KOPT-K1 (cell line): Measurements from ENCODE around the gene AGAP3.

Experiments used
- H3K27ac ChIP-seq: fragments of 200-600 bp; sonication (generic); 2 replicates; pipeline ENCODE4 v1.5.1; 2016; ENCODE audit warnings: antibody characterized with exemption, mild to moderate bottlenecking, low read depth, low read length; ENCODE audit not compliant: poor library complexity, severe bottlenecking
- H3K36me3 ChIP-seq: fragments of 200-600 bp; sonication (generic); 2 replicates; pipeline ENCODE4 v1.5.1; 2017; ENCODE audit warnings: antibody characterized with exemption, mild to moderate bottlenecking, low read length, moderate library complexity; ENCODE audit not compliant: insufficient read depth
- H3K9me3 ChIP-seq: fragments of 200-600 bp; sonication (generic); 2 replicates; pipeline ENCODE4 v1.5.1; 2017; ENCODE audit warnings: antibody characterized with exemption, low read length, mild to moderate bottlenecking; ENCODE audit not compliant: insufficient read depth, poor library complexity, severe bottlenecking

Gene AGAP3

DNA sequence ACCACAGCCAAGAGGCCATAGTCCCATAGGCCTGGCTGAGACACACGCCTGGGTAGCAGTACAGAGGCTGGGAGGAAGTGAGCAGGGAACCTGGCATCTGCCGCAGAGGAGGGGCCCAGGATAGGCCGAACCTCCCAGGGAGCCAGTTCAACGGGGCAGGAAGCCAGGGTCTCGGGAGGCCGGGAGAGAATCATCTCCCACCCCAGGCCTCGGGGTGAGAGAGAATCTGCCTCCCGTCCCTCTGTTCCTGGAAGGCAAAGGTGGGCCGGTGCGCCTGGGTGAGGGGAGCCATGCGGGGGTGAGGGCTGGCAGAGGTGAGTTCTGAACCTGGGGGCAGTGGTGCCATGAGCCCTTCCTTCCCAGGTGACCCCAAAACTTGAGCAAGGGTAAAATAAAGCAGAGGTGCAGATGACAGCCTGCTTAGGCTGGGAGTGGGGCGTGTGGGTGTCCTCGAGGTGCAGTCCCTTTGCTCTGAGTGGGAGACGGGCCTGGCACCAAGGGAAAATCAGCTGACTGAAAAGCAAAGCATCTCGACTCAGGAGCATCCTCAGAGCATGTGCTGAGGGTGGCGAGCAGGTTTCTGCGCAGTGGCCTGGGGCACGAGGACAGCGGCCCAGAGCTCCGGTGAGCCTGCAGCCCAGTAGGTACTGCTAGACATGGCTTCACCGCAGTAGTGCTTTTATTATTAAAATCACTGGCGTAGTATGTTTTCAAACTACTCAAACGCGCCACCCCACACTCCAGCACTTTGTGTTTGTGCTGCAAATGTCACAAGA, 15.5 kb downstream of the AGAP3 start:
- Histone ChIP-seq H3K27ac (no peak overlapping the region), H3K9me3 (no peaks in the 10 kb centered on the region), H3K36me3 (no peaks in the 10 kb centered on the region)

GRCh38 chr7:151102991-151103390, 16.7 kb downstream of the AGAP3 start:
- H3K27ac ChIP-seq = no peak overlapping the region
- H3K36me3 ChIP-seq = no peaks in the 10 kb centered on the region
- H3K9me3 ChIP-seq = no peaks in the 10 kb centered on the region

DNA sequence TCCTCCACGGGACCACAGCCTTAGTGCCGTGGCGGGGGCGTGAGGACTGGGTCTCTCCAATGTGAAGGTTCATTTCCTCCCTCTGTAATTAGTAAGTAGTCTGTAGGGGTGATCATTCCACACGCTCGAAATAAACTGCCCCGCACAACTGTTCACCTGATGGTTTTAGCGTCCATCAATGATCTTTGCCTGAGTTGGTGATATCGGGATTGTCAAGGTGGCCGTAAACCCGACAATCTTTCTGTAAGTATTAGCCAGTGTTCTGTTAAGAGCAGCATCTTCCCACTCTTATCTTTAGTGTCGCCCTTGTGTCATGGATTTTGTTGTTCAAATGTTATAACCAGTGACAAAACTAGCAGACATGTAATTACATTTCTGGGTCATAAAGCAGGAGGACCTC, 17.7 kb downstream of the AGAP3 start:
- no peaks in the 10 kb centered on the region for H3K9me3 ChIP-seq
- H3K27ac ChIP-seq = no peak overlapping the region
- no peaks in the 10 kb centered on the region for H3K36me3 ChIP-seq

DNA sequence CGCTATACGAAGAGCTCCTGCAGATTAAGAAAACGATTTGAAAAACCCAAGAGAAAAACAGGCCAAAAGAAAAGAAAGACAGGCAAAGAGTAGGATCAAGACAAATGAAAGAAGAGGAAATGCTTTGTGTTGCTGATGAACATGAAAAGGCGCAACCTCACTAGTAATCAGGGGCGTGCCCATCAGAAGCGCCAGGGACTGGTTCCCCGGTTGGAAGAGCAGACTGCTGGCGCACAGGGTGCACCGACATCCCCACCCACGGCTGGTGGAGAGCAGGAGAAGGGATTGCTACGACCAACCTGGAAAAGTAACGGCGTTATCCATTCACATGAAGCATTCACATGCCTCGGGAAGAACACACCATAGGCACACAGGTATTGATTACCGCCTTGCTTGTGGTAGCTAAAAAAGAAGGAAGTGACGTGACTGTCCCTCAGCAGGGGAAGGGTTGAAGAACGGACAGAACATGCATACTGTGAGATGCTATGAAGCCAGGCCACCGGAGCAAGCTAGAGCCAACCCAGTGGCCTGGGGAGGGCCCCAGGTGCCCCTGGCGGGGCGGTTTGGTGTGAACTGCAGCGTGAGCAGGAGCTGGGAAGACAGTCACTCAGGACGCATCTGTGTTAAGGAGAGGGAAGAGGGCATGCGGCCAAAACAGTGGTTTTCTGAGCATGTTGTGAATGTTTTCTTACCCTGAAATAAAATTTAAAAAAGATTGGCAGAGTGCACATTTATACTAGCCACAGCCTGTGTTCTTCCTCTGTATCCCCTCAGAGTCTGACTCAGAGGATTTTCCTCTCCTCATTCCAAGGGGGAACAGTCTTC, 18.3 kb downstream of the AGAP3 start:
- H3K9me3 ChIP-seq = no peaks in the 10 kb centered on the region
- H3K27ac ChIP-seq = no peak overlapping the region
- no peaks in the 10 kb centered on the region for H3K36me3 ChIP-seq

- Histone ChIP-seq H3K27ac (no peak overlapping the region), H3K9me3 (no peaks in the 10 kb centered on the region), H3K36me3 (no peaks in the 10 kb centered on the region)
Measured at GRCh38 chr7:151107882-151108281, 21.6 kb downstream of the AGAP3 start.

DNA sequence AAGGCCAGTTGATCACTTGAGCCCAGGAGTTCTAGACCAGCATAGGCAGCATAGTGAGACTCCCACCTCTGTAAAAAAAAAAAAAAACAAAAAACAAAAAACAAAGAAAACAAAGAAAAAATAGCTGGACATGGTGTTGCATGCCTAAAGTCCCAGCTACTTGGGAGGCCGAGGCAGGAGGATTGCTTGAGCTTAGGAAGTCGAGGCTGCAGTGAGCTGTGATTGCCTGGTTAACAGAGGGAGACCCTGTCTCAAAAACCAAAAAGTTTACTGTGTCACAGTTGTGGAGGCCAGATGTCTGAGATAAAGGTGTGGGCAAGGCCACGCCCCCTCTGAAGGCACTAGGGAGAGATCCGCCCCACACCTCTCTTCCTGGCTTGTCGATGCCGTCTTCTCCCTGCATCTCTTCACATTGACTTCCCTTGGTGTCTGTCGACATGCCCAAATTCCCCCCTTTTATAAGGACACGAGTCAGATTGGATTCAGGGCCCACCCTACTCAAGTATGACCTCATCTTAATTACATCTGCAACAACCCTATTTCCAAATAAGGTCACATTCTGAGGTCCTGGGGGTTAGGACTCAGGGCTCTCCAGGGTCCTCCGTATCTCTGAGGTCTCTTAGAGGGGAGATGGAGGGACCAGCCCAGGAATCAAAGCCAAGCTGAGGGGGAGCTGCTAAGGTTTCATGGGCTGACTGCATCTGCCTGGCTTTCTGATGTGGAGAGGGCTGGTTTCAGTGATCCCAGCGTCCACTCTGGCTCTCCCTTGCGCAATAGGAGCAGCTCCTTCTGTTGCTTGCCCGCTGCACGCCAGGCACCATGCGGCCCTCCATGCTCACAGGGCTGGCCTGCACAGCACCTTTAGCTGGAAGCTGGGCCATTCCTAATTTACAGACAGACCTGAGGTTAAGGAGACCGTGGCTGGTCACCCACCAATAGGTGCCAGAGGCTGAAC, 23.1 kb downstream of the AGAP3 start:
- Histone ChIP-seq H3K27ac (no peak overlapping the region), H3K9me3 (no peaks in the 10 kb centered on the region), H3K36me3 (no peaks in the 10 kb centered on the region)

GRCh38 chr7:151110236-151110940, 24.1 kb downstream of the AGAP3 start:
- H3K27ac ChIP-seq = no peak overlapping the region
- no peaks in the 10 kb centered on the region for H3K36me3 ChIP-seq
- H3K9me3 ChIP-seq = no peaks in the 10 kb centered on the region

- H3K27ac ChIP-seq = no peak overlapping the region
- no peaks in the 10 kb centered on the region for H3K9me3 ChIP-seq
- no peaks in the 10 kb centered on the region for H3K36me3 ChIP-seq
Measured at GRCh38 chr7:151110941-151111645, 24.8 kb downstream of the AGAP3 start.

DNA sequence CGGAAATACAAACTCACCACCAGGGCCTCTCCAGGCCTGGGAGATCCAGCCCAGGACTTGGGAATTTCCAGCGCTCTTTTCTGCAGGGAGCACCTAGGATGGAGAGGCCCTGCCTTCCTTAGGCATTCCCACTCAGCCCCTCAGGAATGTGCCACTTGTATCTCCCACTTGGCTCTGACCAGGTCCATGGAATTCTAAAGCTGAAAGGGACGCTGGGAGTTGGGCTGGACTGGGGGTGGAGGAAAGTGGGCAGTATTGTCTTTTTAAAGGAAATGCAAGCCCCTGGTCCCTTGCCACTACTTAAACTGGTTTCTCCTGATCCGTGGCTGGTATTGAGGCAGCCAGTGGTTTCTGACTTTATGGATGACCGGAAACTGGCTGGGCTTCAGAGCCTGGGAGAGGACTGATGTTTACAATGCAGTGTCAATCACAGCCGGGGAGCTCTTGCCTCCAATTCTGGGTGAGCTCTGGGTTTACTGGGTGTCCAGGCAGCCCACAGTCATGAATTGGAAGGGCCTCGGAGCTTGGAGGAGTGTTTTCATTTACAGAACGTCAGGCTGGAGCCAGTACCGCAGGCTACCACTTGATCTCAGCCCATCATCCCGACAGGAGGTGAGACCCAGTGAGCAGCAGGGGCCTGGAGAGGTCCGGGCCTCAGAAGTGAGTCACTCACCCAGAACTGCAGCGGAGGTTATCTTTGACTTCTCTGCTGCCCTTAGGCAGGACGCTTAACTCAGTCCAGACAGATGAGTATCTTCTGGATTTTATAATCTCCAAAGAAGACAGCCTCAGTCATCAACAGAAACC, 27.3 kb downstream of the AGAP3 start:
- Histone ChIP-seq H3K36me3 (no peaks in the 10 kb centered on the region), H3K9me3 (no peaks in the 10 kb centered on the region), H3K27ac (no peak overlapping the region)

DNA sequence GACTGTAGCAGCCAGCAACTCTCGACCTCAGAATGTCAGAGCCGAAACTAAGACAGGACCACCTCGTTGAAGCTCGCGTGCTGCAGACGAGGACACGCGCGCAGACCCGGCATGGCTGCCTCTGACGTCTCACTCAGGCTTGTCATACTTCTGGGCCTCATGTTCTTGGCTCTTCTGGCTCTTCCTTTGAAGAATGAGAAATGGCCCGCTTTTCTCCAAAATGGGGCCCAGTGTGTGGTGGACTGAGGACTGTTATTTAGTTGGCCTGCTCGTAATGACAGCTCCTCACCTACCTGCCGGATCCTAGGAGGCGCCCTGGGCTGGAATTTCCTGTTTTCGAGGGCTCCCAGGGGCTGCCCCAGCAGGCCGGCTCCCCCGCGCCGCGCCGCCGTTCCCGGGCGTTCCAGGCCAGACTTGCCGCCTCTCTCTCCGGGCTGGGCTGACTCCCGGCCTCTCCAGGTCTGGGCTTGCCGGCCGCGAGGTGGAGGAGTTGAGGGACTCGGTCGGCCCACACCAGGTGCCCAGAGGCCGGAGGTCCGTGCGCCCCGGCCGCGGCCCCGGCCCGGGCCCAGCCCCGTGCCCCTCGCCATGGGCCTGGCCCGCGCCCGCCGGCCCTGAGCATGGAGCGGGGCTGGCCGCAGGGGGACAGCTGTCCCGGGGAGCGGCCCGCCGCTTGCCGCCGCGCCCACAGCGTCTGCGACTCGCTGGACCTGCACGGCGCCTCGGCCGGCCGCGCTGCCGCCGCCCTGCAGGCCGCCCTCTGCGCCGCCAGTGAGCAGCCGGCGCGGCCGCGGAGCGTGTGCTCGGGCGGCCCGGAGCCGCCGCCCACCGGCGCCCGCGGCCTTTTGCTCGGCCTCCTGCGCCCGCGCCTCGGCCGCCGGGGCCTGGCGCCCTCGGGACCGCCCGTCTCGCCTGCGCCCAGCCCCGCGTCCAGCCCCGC, 28.1 kb downstream of the AGAP3 start:
- H3K36me3 ChIP-seq = no peaks in the 10 kb centered on the region
- no peaks in the 10 kb centered on the region for H3K9me3 ChIP-seq
- no peak overlapping the region for H3K27ac ChIP-seq

GRCh38 chr7:151115121-151115835, 29.0 kb downstream of the AGAP3 start:
- Histone ChIP-seq H3K9me3 (no peaks in the 10 kb centered on the region), H3K36me3 (no peaks in the 10 kb centered on the region), H3K27ac (no peak overlapping the region)

- H3K27ac ChIP-seq = no peak overlapping the region
- no peaks in the 10 kb centered on the region for H3K9me3 ChIP-seq
- 0 out of 2 replicates have a peak, but pooled peaks cover 3% of the 10 kb centered on the region for H3K36me3 ChIP-seq
Measured at GRCh38 chr7:151115836-151116418, 29.7 kb downstream of the AGAP3 start.
